ENCODE measurements around the gene OSGIN1. TPM values are rescaled to one million over a fixed set of nuclear protein-coding genes. Genes with fewer than 3 reads are reported as not detected.

OSGIN1 gene
- total RNA-seq, 4 donors from 2014 or later: 5.9 to 15.7 (median 13.3) TPM

- DNase-seq (ENCODE audit: low spot score): no peak
- no peak for TF ChIP-seq CTCF (IDR thresholded peaks at IDR 0.05)
- ATAC-seq (ENCODE audit: low FRiP score): no peak
Measured at GRCh38 chr16:83917152-83918120, 35.6 kb upstream of the OSGIN1 start.

GRCh38 chr16:83920894-83921491, 32.0 kb upstream of the OSGIN1 start:
- no peak for ATAC-seq (ENCODE audit: low FRiP score)
- no peak for TF ChIP-seq CTCF (IDR thresholded peaks at IDR 0.05)

GRCh38 chr16:83923581-83924365, 29.3 kb upstream of the OSGIN1 start:
- no peak for ATAC-seq (ENCODE audit: low FRiP score)
- no peak for TF ChIP-seq CTCF (IDR thresholded peaks at IDR 0.05)
- DNase-seq (ENCODE audit: low spot score): no peak

More at GRCh38 chr16:83920894-83921491, 32.0 kb upstream of the OSGIN1 start:
- DNase-seq (ENCODE audit: low spot score): no peak

- TF ChIP-seq CTCF (IDR thresholded peaks at IDR 0.05): no peak
- no peak for DNase-seq (ENCODE audit: low spot score)
- ATAC-seq (ENCODE audit: low FRiP score): no peak
Measured at GRCh38 chr16:83924686-83925085, 28.4 kb upstream of the OSGIN1 start.

- TF ChIP-seq CTCF (IDR thresholded peaks at IDR 0.05): no peak
- DNase-seq (ENCODE audit: low spot score) (no peak), ATAC-seq (ENCODE audit: low FRiP score) (no peak)
Measured at GRCh38 chr16:83925095-83925905, 27.7 kb upstream of the OSGIN1 start.

Data from omental fat pad (tissue), 4 donors.